ENCODE results near the gene SRGAP3.

The SRGAP3 gene

GRCh38 chr3:9214185-9214584 lies 35.3 kb downstream of the SRGAP3 start:
- H3K9me2 ChIP-seq (replicated peaks; ENCODE audit: low read depth, low read length), result no peaks in the 10 kb centered on the region
- peaks cover 54% of the 10 kb centered on the region for H3K79me2 ChIP-seq (ENCODE audit: insufficient read depth, low read length)
- H3K27me3 ChIP-seq (ENCODE audit: insufficient read depth, low read length, poor library complexity, severe bottlenecking), result no peaks in the 10 kb centered on the region
- no peaks in the 10 kb centered on the region for H3K36me3 ChIP-seq (ENCODE audit: insufficient read depth, low read length)
- no peaks in the 10 kb centered on the region for H3K9me3 ChIP-seq (ENCODE audit: insufficient read depth, low read depth, low read length)
- no peak overlapping the region for H3K9ac ChIP-seq (ENCODE audit: low read depth, low read length, poor library complexity, severe bottlenecking)
- H3K4me3 ChIP-seq (ENCODE audit: low read length, poor library complexity, severe bottlenecking), result no peak overlapping the region
- no peak overlapping the region for H2AFZ ChIP-seq (ENCODE audit: low read length)
- H4K20me1 ChIP-seq (ENCODE audit: insufficient read depth, low read length, poor library complexity, severe bottlenecking), result no peaks in the 10 kb centered on the region
- TF ChIP-seq CTCF (conservative IDR thresholded peaks at IDR 0.05; ENCODE audit: low read length), result no peak
- TF ChIP-seq EZH2phosphoT487 (IDR thresholded peaks at IDR 0.05; ENCODE audit: borderline replicate concordance), result no peak
- H3K4me2 ChIP-seq (ENCODE audit: low read depth, low read length, poor library complexity, severe bottlenecking), result no peak overlapping the region
- no peaks in the 10 kb centered on the region; the same call in 1 of the 2 replicates for H3F3A ChIP-seq (ENCODE audit: low read depth)
- H3K4me1 ChIP-seq (ENCODE audit: insufficient read depth, low read length, poor library complexity, severe bottlenecking), result peaks cover 40% of the 10 kb centered on the region

- peaks cover 40% of the 10 kb centered on the region for H3K4me1 ChIP-seq (ENCODE audit: insufficient read depth, low read length, poor library complexity, severe bottlenecking)
- no peaks in the 10 kb centered on the region for H3K27me3 ChIP-seq (ENCODE audit: insufficient read depth, low read length, poor library complexity, severe bottlenecking)
- no peaks in the 10 kb centered on the region for H3K9me3 ChIP-seq (ENCODE audit: insufficient read depth, low read depth, low read length)
- H3K79me2 ChIP-seq (ENCODE audit: insufficient read depth, low read length), result peaks cover 61% of the 10 kb centered on the region
- no peaks in the 10 kb centered on the region; the same call in 1 of the 2 replicates for H3F3A ChIP-seq (ENCODE audit: low read depth)
- H2AFZ ChIP-seq (ENCODE audit: low read length), result no peak overlapping the region
- peak overlapping the region; percentile 22 for H3K4me2 ChIP-seq (ENCODE audit: low read depth, low read length, poor library complexity, severe bottlenecking)
- no peaks in the 10 kb centered on the region for H3K36me3 ChIP-seq (ENCODE audit: insufficient read depth, low read length)
- TF ChIP-seq CTCF (conservative IDR thresholded peaks at IDR 0.05; ENCODE audit: low read length) (no peak), EZH2phosphoT487 (IDR thresholded peaks at IDR 0.05; ENCODE audit: borderline replicate concordance) (no peak)
- H3K9ac ChIP-seq (ENCODE audit: low read depth, low read length, poor library complexity, severe bottlenecking), result no peak overlapping the region
- no peaks in the 10 kb centered on the region for H3K9me2 ChIP-seq (replicated peaks; ENCODE audit: low read depth, low read length)
- H4K20me1 ChIP-seq (ENCODE audit: insufficient read depth, low read length, poor library complexity, severe bottlenecking), result no peaks in the 10 kb centered on the region
- H3K4me3 ChIP-seq (ENCODE audit: low read length, poor library complexity, severe bottlenecking), result no peak overlapping the region
These were observed 36.3 kb downstream of the SRGAP3 start for GRCh38 chr3:9213019-9213634.

- Histone ChIP-seq H3F3A (ENCODE audit: low read depth) (no peaks in the 10 kb centered on the region; the same call in 1 of the 2 replicates), H3K79me2 (ENCODE audit: insufficient read depth, low read length) (peaks cover 59% of the 10 kb centered on the region), H3K4me3 (ENCODE audit: low read length, poor library complexity, severe bottlenecking) (no peak overlapping the region), H4K20me1 (ENCODE audit: insufficient read depth, low read length, poor library complexity, severe bottlenecking) (no peaks in the 10 kb centered on the region), H3K9ac (ENCODE audit: low read depth, low read length, poor library complexity, severe bottlenecking) (no peak overlapping the region), H3K36me3 (ENCODE audit: insufficient read depth, low read length) (no peaks in the 10 kb centered on the region), H2AFZ (ENCODE audit: low read length) (no peak overlapping the region), H3K27me3 (ENCODE audit: insufficient read depth, low read length, poor library complexity, severe bottlenecking) (no peaks in the 10 kb centered on the region), H3K4me2 (ENCODE audit: low read depth, low read length, poor library complexity, severe bottlenecking) (no peak overlapping the region), H3K9me3 (ENCODE audit: insufficient read depth, low read depth, low read length) (no peaks in the 10 kb centered on the region), H3K9me2 (replicated peaks; ENCODE audit: low read depth, low read length) (no peaks in the 10 kb centered on the region), H3K4me1 (ENCODE audit: insufficient read depth, low read length, poor library complexity, severe bottlenecking) (peaks cover 36% of the 10 kb centered on the region)
- no peak for TF ChIP-seq CTCF (conservative IDR thresholded peaks at IDR 0.05; ENCODE audit: low read length)
- no peak for TF ChIP-seq EZH2phosphoT487 (IDR thresholded peaks at IDR 0.05; ENCODE audit: borderline replicate concordance)
These were observed 38.1 kb downstream of the SRGAP3 start for GRCh38 chr3:9211155-9211950.

Measured in Loucy (cell line).